ENCODE measurements around the gene LCT.

Gene LCT

GRCh38 chr2:135882415-135882814 lies 45.4 kb upstream of the LCT start:
- ATAC-seq = no peak
- TF ChIP-seq CREB5 (CRISPR knock-in tag; IDR thresholded peaks at IDR 0.05; ENCODE audit: low read depth) (no peak), ZC3H10 (CRISPR knock-in tag; IDR thresholded peaks at IDR 0.05) (no peak), GLIS3 (CRISPR knock-in tag; IDR thresholded peaks at IDR 0.05) (no peak), TCF4 (CRISPR knock-in tag; IDR thresholded peaks at IDR 0.05; ENCODE audit: borderline replicate concordance) (no peak), BACH2 (CRISPR knock-in tag; IDR thresholded peaks at IDR 0.05; ENCODE audit: borderline replicate concordance) (no peak), ZFP30 (CRISPR knock-in tag; IDR thresholded peaks at IDR 0.05) (no peak), CSDC2 (CRISPR knock-in tag; IDR thresholded peaks at IDR 0.05) (no peak), ZNF565 (CRISPR knock-in tag; conservative IDR thresholded peaks at IDR 0.05; ENCODE audit: low read depth) (no peak), ESRRG (CRISPR knock-in tag; IDR thresholded peaks at IDR 0.05) (no peak), ARNTL (CRISPR knock-in tag; IDR thresholded peaks at IDR 0.05; ENCODE audit: borderline replicate concordance, low read depth) (no peak), ISL1 (CRISPR knock-in tag; IDR thresholded peaks at IDR 0.05) (no peak), ZNF70 (CRISPR knock-in tag; IDR thresholded peaks at IDR 0.05) (no peak), OSR1 (CRISPR knock-in tag; IDR thresholded peaks at IDR 0.05) (no peak), TOX (CRISPR knock-in tag; IDR thresholded peaks at IDR 0.05; ENCODE audit: borderline replicate concordance) (no peak), RARB (CRISPR knock-in tag; IDR thresholded peaks at IDR 0.05) (no peak), PPARA (CRISPR knock-in tag; IDR thresholded peaks at IDR 0.05; ENCODE audit: borderline replicate concordance) (no peak)
- TF ChIP-seq, protein P1, sequence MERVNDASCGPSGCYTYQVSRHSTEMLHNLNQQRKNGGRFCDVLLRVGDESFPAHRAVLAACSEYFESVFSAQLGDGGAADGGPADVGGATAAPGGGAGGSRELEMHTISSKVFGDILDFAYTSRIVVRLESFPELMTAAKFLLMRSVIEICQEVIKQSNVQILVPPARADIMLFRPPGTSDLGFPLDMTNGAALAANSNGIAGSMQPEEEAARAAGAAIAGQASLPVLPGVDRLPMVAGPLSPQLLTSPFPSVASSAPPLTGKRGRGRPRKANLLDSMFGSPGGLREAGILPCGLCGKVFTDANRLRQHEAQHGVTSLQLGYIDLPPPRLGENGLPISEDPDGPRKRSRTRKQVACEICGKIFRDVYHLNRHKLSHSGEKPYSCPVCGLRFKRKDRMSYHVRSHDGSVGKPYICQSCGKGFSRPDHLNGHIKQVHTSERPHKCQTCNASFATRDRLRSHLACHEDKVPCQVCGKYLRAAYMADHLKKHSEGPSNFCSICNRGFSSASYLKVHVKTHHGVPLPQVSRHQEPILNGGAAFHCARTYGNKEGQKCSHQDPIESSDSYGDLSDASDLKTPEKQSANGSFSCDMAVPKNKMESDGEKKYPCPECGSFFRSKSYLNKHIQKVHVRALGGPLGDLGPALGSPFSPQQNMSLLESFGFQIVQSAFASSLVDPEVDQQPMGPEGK (CRISPR knock-in tag; IDR thresholded peaks at IDR 0.05; ENCODE audit: borderline replicate concordance) = no peak

- peak; percentile 2; the same call in 1 of the 3 replicates for ATAC-seq
Measured at GRCh38 chr2:135876770-135877169, 39.8 kb upstream of the LCT start.

- peak; percentile 97 for ATAC-seq
- TF ChIP-seq ARNTL (CRISPR knock-in tag; IDR thresholded peaks at IDR 0.05; ENCODE audit: borderline replicate concordance, low read depth) (no peak), CSDC2 (CRISPR knock-in tag; IDR thresholded peaks at IDR 0.05) (no peak), TSHZ2 (CRISPR knock-in tag; IDR thresholded peaks at IDR 0.05) (peak; percentile 30; the same call in 1 of the 2 replicates), ZC3H10 (CRISPR knock-in tag; IDR thresholded peaks at IDR 0.05) (no peak), SNAI2 (CRISPR knock-in tag; IDR thresholded peaks at IDR 0.05) (no peak)
- TF ChIP-seq, protein P1 (CRISPR knock-in tag; IDR thresholded peaks at IDR 0.05; ENCODE audit: borderline replicate concordance) = no peak
Measured at GRCh38 chr2:135876066-135876711, 39.2 kb upstream of the LCT start, which contains the start of gene MCM6. MCM6 (minus strand) TSS chr2:135876443; CDS start chr2:135876365, 78 bp downstream.

DNA sequence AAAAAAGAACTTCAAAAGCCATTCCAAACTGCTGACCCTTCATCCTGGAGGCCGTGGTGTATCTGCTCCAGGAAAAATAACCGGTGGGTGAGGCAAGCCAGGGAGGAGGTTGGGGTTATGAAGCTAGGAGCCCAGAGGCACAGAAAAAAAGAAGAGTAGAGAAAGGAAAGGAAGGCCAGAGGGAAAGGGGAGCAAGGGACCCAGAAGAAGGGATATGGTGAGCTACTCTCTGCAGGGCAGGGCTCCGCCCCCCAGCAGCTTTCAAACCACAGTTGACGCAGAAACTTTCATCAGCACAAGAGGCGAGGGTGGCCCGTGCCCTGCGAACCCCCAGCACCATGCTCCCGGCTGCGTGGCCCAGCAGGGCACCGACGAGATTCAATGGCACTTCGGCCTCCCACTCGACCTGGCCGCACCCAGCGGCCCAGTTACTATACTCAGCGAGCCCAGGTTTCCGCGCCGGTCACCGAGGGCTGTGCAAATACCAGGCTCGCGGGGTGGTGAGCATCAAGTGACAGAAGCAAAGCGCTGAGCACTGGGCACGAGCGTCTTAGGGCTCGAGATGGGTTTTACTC lies 38.6 kb upstream of the LCT start:
- ATAC-seq = peak; percentile 82
- TF ChIP-seq ZNF565 (CRISPR knock-in tag; conservative IDR thresholded peaks at IDR 0.05; ENCODE audit: low read depth) (no peak), CREB5 (CRISPR knock-in tag; IDR thresholded peaks at IDR 0.05; ENCODE audit: low read depth) (no peak), PPARA (CRISPR knock-in tag; IDR thresholded peaks at IDR 0.05; ENCODE audit: borderline replicate concordance) (no peak), ZFP3 (CRISPR knock-in tag; IDR thresholded peaks at IDR 0.05) (no peak), CSDC2 (CRISPR knock-in tag; IDR thresholded peaks at IDR 0.05) (no peak), ZNF70 (CRISPR knock-in tag; IDR thresholded peaks at IDR 0.05) (no peak), ISL1 (CRISPR knock-in tag; IDR thresholded peaks at IDR 0.05) (no peak), RARB (CRISPR knock-in tag; IDR thresholded peaks at IDR 0.05) (no peak), ZFP30 (CRISPR knock-in tag; IDR thresholded peaks at IDR 0.05) (no peak), ARNTL (CRISPR knock-in tag; IDR thresholded peaks at IDR 0.05; ENCODE audit: borderline replicate concordance, low read depth) (no peak), ZNF8 (CRISPR knock-in tag; IDR thresholded peaks at IDR 0.05) (no peak), TOX (CRISPR knock-in tag; IDR thresholded peaks at IDR 0.05; ENCODE audit: borderline replicate concordance) (no peak), OSR1 (CRISPR knock-in tag; IDR thresholded peaks at IDR 0.05) (no peak)
- TF ChIP-seq, protein P1 (CRISPR knock-in tag; IDR thresholded peaks at IDR 0.05; ENCODE audit: borderline replicate concordance) = no peak
